Anterior cingulate cortex (tissue), 58 donors: Measurements from ENCODE around the gene ITPKC.
A peak's percentile ranks its signal among the peaks of the same experiment; 100 is the strongest.

Source experiments
- DNase-seq, 58 donors: peaks; one replicate each; lab custom pipeline; 2025; lab: John Stamatoyannopoulos, UW

The ITPKC gene

GRCh38 chr19:40689339-40690049 is 27.4 kb upstream of the ITPKC start:
- DNase-seq = peak in 2 of 58 donors; percentile 8 to 13

GRCh38 chr19:40690050-40690692 is 26.7 kb upstream of the ITPKC start, which contains the start of gene NUMBL:
Gene NUMBL, minus strand, starts transcription at chr19:40690651. Its CDS starts 168 bp downstream, at chr19:40690483.
- no peak for DNase-seq

DNA sequence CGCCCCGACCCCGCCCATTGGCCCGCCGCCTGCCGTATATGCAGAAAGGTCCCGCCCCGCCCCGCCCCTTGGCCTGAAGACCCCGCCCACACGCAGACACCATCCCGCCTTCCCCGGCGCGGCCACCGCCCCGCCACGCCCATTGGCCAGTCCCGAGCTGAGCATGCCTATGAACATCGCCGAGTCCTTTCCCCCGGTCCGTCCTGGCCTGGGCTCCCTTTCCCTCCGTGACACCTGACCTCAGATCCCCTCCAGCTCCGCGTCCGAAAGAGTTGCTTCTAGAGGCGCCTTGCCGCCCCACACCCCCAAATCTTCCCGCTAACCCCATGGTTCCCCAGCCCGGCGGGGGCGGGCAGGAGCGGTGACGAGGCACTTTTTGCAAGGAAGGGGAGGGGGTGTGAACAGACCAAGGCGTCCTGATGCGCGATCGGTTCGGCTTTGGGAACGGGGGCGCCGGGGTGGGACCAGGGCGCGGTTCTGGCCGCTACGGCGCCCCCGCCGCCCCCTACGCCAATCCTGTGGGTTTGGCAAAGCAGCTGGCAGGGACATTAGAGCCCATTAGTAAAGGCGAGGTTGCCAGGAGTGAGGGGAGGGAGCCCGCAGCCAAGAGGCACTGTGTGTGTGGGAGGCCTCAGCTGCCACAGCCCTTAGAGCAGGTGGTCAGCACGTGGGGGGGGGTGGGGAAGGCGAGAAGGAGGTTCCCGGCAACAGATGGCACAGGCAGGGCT is 26.1 kb upstream of the ITPKC start:
- DNase-seq = peak; percentile 40 to 96 (median 88)

- DNase-seq = peak in 5 of 58 donors; percentile 10 to 50 (median 36)
These were observed 25.3 kb upstream of the ITPKC start for GRCh38 chr19:40691421-40692211.

DNA sequence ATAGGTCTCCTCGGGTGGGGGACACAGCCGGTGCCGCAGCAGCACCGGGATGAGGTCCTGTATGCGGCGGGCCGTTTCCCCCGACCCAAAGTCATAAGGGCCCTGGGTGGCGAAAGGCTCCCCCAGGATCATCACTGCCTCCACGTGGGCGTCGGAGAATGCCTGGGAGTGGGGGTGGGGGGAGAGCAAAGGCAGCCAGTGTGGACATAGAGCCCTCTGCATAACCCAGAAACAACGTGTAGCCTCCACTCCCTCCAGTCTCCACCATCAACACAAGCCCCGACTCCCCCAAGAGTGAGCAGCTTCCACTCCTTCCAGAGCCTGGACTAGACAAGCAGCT is 24.7 kb upstream of the ITPKC start:
- DNase-seq = no peak

DNA sequence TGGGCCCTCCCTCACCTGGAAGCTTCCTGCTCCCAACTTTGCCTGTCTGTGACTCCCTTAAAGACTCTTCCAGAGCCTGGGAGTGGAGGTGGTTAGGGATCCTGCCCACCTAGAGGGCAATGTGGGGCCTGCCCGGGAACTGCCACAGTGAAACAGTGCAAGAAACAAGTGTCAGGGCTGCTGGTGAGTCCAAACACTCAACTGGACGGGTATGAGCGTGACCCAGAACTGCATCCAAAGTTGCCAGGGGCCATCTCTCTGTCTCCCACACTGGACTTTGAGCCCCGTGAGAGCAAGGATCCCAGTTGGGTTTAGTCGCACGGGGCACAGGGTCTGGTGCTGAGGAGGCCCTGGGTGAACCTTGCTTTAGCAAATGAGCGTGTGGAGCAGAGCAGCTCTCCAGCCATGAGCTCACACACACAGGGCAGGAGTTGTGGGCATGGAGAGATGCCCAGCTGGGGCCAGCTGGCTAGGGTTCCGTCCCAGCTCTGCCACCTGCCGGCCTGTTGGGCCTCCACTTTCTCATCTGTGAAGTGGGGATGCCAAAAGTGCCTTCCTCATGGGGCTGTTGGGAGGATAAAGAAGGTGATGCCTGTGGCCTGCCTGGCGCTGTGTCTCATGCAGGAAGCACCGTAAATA is 23.6 kb upstream of the ITPKC start:
- DNase-seq = no peak

- no peak for DNase-seq
These were observed 23.0 kb upstream of the ITPKC start for GRCh38 chr19:40693896-40694295.

DNA sequence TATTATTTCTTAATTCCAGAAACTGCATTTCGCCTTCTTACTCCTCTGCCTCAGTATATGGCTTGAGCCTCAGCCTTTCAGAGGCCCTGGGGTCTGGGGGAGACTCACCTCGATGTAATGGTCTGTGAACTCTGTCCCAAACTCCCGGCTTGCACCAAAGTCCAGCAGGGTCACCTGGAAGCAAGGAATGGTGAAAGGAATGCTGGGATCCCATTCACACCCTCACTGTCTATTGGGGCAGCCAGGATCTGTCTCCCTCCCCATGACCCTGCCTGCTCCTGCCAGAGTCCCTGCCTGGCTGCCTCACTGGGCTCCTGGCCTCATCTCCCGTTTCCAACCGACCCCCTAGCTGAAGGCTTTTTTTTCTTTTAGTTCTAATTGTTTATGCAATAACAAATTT is 21.0 kb upstream of the ITPKC start:
- no peak for DNase-seq

DNA sequence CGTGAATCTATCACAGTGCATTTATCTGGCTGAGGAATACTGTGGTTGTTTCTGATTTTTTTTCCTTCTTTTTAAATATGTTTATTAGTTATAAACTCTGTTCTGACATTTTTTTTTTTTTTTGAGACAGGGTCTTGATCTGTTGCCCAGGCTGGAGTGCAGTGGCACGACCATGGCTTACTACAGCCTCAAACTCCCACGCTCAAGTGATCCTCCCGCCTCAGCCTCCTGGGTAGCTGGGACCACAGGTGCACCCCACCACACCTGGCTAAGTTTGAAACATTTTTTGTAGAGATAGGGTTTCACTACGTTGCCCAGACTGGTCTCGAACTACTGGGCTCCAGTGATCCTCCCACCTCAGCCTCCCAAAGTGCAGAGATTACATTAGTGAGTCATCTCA is 19.9 kb upstream of the ITPKC start:
- no peak for DNase-seq

DNA sequence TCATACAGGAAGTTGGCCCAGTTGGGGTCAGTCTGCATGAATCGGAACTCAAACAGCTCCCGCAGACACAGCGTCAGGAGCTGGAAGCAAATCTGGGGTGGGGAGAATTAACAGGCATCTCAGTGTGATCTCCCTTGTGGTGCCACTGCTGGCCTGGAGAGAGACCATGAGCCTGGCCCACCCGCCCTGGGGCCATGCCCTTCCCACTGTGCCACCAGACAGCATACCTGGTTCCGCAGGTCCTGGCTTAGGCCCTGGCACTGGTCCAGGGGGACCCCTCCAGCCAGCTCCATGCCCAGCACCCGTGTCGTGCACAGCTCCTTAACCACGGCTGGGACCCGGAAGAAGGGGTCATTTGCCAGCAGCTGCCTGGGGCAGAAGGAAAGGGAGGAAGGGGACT is 16.8 kb upstream of the ITPKC start:
- DNase-seq = no peak

DNA sequence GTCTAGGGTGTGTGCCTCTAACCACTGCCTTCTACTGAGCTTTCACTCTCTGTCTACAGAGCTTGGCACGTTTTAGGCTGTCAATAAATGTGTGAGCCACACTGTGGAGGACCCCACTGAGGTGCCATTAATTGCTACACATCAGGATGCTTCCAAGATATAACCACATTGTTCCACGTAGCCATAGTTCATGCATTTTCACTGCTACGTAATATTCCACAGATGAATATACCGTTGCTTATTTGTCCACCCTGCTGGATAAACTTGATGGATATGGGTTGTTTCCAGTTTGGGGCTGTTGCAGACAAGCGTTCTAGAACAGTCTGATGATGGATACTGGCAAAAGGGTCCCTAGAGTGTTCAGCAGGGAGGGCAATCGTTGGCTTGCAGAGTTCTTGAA is 15.2 kb upstream of the ITPKC start:
- DNase-seq = no peak

GRCh38 chr19:40702337-40703012 is 14.4 kb upstream of the ITPKC start:
- DNase-seq = peak in 30 of 58 donors; percentile 6 to 79 (median 34)

DNA sequence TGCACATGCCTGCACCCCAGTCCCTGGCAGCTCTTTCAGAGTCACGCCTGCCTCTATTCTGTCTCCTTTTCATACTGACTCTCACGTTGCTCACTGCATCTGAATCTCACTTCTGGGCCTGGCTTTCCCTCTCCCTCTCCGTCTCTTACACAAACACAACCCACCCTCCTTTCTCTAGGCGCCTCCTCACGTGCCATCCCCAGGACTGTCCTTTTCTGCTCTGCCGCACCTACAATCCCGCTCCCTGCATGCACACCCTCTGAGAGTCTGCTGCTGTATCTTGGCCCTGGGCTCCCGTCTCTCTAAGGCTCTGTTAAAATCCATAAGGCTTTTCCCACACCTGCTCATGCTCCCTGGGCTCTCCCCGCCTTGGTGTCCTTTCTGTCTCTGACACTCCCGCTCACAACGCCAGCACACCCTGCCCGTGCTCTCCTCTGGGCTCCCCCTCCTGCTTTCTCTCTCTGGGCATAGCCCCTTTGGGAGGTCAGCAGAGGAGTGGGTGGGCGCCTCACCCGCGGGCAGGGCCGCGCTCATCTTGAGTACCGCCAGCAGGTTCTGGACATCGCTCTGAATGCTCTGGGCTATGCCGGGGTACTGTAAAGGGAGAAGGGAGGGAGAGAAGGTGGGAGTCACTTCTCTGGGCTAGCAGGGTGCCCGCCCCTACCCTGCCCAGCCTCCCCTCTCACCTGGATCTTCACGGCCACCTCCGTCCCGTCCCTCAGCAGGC is 13.7 kb upstream of the ITPKC start:
- DNase-seq = peak in 1 of 58 donors; percentile 35

- DNase-seq = no peak
These were observed 12.2 kb upstream of the ITPKC start for GRCh38 chr19:40704491-40705361.

- DNase-seq = no peak
These were observed 11.6 kb upstream of the ITPKC start for GRCh38 chr19:40705362-40705651.

- DNase-seq = no peak
These were observed 10.8 kb upstream of the ITPKC start for GRCh38 chr19:40705950-40706619.

DNA sequence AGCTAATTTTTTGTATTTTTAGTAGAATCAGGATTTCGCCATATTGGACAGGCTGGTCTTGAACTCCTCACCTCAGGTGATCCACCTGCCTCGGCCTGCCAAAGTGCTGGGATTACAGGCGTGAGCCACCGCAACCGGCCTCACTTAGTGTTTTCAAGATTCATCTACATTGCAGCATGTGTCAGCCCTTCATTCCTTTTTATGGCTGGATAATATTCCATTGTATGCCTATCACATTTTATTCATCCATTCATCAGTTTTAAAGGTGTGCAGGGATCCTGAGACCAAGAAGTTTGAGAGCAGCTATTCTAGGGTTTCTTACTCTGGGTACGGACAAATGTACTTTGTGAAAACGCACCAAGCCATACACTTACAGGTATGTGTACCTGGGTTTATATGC is 9.3 kb upstream of the ITPKC start:
- no peak for DNase-seq

DNA sequence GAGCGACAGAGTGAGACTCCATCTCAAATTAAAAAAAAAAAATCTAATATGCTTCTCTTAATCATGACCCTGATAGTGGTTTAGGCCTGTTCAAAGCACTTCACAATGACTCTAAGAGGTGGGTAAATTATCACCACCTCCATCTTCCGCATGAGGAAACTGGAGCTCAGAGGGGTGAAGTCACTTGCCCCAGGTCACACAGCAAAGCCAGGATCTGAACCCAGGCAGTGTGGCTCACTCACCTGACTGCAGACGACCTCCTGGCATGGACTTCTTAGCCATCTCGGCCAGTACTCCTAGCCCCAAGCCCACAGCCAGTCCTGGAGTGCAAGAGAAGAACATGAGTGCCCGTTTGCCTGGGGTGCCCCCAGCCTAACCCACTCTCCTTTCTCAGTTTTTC is 7.1 kb upstream of the ITPKC start:
- DNase-seq = no peak
